Right ventricle myocardium inferior (tissue), 1 donor: Measurements from ENCODE around the gene CACNA1A. TPM values are rescaled to one million over a fixed set of nuclear protein-coding genes. Genes with fewer than 3 reads are reported as not detected.
"Not testable (repeated sequence)": the region's sequence is repeated elsewhere in the genome, so short reads cannot be mapped to it uniquely, and the experiment has no call there.

ENCODE experiments used
- ATAC-seq: fragments of 200-7000 bp; cut with Tn5 transposase; one replicate; pipeline ENCODE4 v1.9.1; 2020; ENCODE audit warnings: mild to moderate bottlenecking, moderate library complexity
- DNase-seq: peaks from one replicate; pipeline ENCODE4 v3.0.0; 2021; ENCODE audit errors: missing footprints
- intact Hi-C: fragments of 100-400 bp; cut with DNase I; formaldehyde crosslinking; loops from one replicate; pipeline ENCODE4 v1.11.0; 2022
- total RNA-seq: library from RNA; stranded (reverse); fragmentation: NEBNext Ultra II Directional; extraction: Animal tissue kit (Norgen Biotek cat#: 25700); gene quantifications from one replicate; pipeline ENCODE4 v1.2.1, GENCODE V29; 2021
- donor health status: DM: no; HTN: yes; CAD: no; lungs with severe emphysema.

Gene CACNA1A
- total RNA-seq, 1 donor from 2014 or later = 0.41 TPM

DNA sequence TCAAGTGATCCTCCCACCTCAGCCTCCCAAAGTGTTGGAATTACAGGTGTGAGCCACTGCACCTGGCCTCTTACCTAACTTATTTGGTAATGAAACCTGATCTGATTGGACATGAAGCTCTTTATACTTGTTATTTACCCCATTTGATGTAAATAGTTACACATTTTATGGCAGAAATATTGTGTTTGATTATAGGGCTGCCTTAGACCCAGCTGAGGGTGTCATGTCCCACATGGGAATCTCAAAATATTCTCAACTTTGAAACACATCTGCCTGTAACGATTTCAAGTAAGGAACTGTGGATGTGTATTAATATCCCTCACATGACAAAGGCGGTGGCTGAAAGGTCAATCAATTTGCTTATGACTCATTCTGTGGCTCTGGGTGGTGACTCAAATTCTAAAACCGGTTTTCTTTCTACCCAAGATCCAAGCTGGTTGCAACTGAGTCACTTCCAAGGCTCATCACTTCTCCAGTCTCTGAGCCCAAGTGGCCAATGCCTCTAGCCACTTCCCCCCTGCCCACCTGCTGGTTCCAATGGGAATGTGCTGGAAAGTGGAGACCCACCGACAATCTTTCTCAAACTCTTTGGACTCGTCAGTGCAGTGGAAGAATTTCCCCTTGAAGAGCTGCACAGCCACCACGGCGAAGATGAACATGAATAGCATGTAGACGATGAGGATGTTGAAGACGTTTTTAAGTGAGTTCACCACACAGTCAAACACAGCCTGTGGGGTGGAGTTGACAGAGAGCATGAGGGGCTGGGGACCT, 245.2 kb downstream of the CACNA1A start:
- no peak for ATAC-seq
- intact Hi-C loops = no loop called here
- no peak for DNase-seq

DNA sequence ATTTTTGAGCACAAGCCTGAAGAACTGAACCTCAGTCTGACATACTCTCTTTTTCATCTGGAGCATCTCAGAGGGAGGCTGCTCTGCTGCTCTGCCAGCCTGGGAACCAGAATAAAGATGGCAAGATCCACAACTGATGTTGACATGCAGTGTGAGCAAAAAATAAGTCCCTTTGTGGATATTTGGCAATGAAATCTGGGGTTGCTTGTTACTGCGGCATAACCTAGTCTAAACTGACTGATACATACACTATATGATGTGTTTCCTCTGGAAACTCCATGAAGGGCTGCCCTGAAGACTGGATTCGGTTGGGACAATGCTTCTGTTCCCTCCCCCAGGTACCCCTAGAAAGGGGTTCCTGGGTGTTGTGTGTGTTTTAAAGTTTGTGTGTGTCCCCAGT, 249.4 kb downstream of the CACNA1A start:
- ATAC-seq (no peak), DNase-seq (no peak)
- intact Hi-C loops = no loop called here

DNA sequence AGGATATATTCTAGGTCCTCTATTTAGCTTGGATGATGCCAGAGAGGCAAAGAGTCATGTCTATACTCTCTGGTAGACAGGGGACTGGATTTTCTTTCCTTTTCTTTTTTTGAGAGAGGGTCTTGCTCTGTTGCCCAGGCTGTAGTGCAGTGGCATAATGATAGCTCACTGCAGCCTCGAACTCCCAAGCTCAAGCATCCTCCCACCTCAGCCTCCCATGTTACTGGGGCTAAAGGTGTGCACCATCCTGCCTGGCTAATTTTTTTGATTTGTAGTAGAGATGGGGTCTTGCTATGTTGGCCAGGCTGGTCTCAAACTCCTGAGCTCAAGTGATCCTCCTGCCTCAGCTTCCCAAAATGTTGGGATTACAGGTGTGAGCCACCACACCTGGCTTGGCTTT, 249.9 kb downstream of the CACNA1A start:
- ATAC-seq, intact Hi-C loops, DNase-seq: not testable (repeated sequence)

DNA sequence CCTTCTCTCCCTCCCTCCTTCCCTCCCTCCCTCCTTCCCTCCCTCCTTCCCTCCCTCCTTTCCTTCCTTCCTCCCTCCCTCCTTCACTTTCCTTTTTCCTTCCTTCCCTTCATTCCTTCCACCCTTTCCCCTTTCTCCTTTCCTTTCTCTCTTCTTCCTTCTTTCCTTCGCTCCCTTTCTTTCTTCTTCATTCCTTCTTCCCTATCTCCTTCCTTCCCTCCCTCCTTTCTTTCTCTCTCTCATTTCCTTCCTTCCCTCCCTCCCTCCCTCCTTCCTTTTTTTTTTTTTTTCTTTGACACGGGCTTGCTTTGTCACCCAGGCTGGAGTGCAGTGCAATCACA, 250.6 kb downstream of the CACNA1A start:
- DNase-seq = no peak
- intact Hi-C loops = no loop called here
- ATAC-seq = no peak

DNA sequence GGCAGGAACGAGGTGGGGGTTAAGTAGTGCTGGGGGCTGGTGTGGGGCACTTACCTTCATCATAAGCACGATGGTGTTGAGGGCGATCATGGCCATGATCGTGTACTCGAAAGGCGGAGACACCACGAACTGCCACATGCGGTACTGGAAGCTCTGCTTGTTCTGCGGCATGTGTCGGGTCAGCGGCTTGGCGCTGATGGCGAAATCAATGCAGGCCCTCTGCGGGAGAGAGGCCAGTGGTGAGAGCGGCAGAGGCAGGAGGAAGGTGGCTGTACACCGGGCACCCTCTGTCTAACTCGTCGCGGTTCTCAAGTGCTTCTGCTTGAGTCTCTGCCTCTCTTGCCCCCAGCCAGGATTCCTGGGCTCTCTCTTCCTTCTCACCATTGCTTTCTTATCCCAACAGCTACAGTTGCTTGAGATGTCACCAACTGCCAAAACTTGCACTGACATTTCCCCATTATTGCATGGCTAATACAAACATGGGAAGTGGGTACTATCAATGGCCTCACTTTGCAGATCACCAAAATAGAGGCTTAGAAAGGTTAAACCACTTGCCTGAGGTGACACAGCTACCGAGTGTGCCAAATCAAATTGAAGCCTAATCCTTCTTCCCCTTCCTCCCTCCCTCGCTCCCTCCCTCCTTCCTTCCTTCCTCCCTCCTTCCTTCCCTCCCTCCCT, 251.1 kb downstream of the CACNA1A start:
- ATAC-seq (no peak), DNase-seq (no peak)
- intact Hi-C loops = no loop called here

DNA sequence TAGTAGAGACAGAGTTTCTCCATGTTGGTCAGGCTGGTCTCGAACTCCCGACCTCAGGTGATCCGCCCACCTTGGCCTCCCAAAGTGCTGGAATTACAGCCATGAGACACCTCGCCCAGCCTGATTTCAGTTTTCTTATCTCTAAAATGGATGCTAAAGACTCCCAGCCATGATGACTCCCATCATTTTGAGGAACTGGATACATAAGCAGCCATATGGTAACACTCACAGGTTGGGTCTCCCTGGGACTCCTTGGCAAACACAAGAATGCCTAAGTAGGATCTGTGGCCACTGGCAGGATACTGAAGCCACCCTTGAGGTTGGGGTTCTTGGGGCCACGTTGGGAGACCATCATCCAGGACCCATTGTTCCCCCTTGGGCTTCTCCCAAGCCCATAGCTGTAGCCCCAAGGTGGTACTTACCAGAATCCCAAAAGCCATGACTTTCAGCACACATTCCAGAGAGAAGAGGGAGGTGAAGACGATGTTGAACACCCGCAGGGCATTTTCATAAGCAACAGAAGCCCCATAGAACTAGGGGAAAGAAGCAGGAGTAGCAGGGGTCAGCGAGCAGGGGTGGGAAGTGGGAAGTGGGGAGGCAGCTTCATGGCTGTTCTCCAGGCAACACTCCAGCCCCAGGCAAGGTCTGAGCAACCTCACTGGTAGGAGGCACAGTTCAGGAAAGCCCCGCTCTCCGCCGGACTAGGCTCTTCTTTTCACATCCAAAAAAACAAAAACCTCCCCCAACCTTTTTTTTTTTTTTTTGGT, 253.5 kb downstream of the CACNA1A start:
- no peak for DNase-seq
- no peak for ATAC-seq
- intact Hi-C loops = no loop called here

DNA sequence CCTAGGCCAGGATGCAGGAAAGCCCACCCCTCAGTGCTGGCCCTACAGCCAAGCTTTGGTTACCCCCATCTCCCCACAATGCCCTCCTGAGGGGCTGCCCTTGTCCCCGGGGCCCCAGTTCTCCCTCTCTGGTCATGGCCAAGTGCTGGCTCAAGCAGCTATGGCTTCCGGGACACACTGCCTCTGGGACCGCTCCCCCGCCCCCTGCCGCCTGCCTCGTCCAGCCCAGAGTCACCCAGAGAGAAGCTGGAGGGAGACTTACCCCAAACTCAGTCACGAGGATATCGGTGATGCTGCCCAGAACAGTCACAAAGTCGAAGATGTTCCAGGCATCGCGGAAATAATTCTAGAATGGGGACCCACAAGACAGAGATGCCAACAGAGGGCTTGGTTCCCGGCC, 261.4 kb downstream of the CACNA1A start:
- no peak for DNase-seq
- intact Hi-C loops = no loop called here
- ATAC-seq = no peak

DNA sequence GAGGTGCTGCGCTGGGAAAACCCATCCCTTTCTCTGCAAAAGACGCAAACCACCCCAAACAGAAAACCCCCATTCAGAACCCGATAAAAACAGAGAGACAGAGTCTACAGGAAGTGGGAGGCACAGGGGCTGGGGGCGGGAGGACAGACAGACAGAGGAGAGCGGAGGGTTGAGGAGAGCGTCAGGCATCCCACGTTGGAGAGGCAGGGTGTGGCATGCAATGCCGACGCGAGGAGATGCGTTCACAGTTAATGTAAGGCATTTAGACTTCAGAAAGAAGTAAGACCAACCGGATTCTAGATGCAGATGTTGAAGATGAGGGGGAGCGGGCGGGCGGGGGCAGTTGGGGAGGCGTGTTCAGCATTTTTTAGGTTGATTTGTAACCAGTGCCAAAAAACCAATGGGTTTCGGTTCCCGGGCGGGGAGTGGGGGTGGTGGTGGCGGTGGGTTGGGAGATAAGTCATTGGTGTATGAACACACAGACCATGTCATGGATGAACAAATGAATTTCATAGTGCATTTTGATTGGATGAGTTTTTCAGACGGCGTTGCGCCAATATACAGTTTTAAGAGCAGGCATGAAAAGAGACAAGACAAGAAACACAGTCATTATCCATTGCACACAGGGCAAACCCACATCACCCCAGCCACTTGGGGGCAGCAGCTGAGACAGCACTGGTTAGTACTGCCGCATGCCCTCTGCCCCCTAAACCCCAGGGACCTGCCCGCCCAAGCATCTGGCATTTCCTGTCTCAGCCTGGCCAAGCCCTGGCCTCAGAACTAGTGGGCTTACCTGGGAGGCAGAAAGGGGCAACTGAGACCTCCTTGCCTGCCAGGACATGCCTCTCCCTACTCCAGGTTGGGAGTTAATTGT, 264.8 kb downstream of the CACNA1A start:
- DNase-seq = no peak
- no peak for ATAC-seq
- intact Hi-C loops = no loop called here

DNA sequence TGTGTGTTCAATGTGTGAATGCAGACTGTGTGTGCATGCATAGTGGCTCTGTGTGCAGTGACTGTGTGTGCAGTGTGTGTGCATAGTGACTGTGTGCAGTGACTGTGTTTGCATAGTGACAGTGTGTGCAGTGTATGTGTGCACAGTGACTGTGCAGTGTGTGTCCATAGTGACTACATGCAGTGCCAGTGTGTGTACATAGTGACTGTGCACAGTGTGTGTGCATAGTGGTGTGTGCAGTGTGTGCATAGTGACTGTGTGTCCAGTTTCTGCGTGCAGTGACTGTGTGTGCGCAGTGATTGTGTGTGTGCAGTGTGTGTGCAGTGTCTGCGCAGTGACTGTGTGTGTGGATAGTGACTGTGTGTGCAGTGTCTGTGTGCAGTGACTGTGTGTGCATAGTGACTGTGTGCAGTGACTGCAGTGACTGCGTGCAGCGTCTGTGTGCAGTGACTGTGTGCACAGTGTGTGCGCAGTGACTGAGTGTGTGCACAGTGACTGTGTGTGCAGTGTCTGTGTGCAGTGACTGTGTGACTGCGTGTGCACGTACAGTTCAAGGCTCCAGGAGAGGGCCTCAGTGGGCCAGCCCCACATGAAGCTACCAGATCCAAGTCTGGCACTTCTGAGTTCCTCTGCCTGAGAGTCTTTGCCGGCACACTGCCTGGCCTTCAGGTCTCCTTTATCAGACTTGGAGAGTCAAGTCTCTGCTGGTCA, 265.8 kb downstream of the CACNA1A start:
- DNase-seq (no peak), ATAC-seq (no peak)
- intact Hi-C loops = no loop called here

DNA sequence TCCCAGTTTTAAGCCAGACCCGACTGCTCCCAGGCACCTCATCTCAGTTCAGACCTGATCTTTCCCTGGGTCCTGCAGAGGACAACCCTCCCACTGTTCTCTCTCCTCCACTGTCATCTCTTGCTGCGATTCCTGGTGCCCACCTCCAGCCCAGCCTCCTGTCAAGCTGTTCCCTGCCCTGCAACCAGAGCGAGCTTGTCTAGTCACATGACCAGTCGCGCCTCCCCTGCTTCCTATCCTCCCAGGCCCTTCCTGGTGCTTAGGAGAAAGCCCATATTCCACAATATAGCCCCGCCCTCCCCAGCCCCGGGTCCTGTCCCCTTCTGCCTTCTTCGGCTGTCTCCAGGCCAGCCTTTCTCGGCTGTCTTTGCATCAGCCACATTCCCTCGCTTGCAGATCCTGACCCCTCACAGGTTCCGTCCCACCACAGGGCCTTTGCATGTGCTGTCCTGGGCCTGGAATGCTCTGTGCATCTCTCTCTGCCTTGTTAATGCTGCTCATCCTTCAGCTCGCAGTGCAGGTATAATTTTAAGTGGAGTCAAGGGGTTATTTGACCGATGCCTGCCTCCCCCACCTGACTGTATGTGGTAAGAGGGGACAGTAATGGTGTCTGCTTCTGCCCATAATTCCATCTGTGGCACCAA, 267.3 kb downstream of the CACNA1A start:
- no peak for ATAC-seq
- intact Hi-C loops = no loop called here
- no peak for DNase-seq

DNA sequence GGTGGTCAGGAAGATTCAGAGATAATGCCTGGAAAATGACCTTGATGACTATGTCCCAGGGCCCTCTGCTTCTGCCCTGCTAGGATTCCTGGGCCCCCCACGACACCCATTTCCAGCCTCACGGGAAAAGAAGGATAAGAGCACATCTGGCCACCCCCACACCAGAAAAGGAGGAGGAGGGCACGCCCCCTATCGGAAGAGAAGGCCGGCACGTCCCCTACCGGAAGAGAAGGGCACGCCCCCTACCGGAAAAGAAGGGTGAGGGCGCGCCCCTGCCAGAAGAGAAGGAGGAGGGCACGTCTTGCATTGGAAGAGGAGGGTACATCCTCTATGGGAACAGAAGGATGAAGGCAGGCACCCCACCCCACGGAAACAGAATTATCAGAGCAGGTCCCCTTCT, 271.8 kb downstream of the CACNA1A start:
- ATAC-seq (no peak), DNase-seq (no peak)
- intact Hi-C loops = no loop called here

DNA sequence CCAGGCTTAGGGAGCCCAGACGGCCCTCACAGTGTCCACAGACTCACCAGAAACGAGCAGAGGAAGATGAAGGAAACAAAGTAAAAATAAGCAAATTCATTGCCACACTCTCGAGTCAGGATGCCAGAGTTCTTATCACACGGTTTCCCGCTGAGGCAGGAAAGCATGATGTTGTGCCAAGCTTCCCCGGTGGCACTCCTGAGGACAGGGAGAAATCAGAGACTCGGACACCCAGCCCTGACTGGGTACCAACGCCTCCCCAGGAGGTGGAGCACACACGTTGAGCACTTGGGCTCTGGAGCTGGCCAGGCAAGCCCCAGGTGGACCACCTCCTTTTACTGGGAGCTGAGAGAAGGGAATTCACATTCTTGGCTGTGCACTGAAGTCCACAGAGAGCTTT, 274.6 kb downstream of the CACNA1A start:
- intact Hi-C loops = no loop called here
- DNase-seq = no peak
- no peak for ATAC-seq

DNA sequence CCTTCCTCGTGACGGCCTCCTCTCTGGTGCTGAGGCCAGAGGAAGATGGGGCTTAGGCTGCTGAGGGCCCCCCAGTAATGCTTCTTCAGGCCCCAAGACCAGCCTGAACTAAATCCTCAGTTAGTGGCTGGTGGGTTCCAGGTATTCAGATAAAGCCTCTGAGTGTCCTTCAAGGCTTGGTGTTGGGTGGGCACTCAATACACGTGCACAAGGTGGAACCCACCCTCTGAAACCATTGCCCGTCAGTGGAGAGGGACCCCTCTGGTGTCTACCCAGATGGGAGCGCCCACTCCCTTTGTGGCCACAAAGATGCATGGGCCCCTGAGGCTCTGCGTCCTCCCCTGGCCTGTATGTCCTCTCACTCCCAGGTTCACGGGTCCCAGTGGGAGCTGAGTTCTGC, 277.0 kb downstream of the CACNA1A start:
- intact Hi-C loops = no loop called here
- no peak for DNase-seq
- no peak for ATAC-seq

DNA sequence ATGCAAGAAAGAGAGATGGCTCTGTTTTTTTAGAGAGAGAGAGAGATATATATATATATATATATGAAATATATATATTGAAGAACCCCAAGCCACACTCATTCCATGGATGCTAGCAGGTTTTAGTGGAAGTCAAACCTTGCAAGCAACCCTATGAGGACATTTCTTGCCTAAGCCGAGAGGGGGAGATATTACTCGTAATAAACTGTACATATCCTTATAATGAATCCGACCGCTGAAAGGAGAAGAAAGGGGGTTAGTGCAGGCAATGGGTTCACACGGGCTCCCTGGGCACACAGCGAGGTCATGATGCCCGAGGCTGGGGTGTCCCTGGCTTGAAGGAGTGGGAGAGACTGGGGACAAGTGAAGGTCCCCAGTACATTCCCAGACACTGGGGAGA, 277.7 kb downstream of the CACNA1A start:
- intact Hi-C loops = no loop called here
- DNase-seq (no peak), ATAC-seq (no peak)

DNA sequence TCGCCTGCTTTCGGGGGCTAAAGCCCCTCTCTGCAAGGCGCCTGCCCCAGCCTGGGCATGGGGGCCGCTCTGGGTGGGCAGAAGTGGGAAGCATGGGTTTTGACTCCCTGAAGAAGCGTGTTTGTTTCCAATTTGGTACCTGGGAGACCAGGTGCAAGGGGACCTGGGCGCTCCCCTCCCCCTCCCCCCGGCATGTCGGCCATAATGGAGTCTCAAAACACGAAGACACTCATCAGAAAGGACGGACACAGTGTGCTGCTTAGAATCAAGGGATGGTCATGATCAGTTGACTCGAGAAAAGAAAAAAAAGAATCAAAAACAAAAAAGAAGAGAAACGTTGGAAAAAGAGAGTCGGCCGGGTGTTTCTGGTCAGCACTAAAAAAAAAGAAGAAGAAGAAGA, 279.3 kb downstream of the CACNA1A start:
- DNase-seq = no peak
- intact Hi-C loops = no loop called here
- no peak for ATAC-seq

DNA sequence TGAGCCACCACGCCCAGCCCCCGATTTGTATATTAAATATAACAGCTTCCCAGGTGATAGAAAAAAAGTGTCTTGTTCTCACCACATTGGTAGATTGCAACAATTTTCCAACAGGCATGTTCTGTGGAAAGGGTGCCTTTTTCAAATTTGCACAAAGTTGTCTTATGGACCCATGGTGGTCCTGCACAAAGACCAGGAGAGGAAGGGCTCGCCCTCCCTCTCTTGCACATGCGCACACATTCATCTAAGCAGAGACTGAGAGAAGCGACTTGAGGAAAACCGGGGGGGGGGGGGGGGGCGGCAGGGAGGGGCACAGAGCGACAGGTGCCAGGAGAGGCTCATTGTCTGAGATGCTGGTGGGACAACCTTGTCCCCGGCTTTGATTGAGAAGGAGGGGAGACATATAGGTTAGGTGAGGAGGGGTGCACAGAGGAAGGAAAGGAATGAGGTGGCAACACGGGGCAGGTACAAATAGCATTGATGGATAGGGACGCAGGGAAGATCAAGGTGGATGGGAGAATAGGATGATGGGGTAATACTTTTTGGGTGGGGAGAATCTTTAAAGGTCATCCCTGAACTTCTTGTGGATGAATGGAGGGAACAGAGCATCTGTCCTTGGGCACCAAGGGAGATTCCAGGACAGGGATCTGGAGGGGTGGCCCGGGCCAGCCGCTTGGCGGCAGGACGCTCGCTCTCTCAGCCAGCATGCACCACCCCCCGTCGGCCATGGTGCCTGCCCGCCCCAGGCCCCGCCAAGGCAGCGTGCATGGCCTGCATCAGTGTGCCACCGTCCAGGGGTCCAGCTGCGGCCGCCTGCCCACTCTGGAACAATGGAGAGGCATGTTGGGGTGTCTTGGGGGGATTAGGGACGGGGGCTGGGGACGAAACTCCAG, 280.1 kb downstream of the CACNA1A start:
- ATAC-seq = no peak
- no peak for DNase-seq
- intact Hi-C loops = no loop called here

DNA sequence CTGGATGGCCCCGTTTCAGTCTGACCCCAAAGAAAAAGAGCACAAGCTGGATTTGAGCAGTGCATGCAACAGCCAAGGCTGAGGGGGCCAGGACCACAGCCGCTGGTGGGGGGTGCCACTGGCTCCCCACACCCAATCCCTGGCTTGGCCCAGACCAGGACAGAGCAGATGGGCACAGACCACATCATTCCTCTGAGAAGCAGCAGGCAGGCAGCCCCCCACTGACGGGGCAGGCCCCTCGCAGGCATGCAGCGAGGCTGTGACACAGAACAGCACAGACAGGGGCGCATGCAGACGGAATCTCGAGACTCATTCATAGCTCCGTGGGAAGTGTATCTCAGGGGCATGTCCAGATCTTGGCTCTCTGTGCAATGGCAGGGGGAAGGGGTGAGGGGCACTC, 281.2 kb downstream of the CACNA1A start:
- intact Hi-C loops = no loop called here
- DNase-seq (no peak), ATAC-seq (no peak)
